ENCODE data around the gene MACROH2A1.

- TF ChIP-seq CTCF (IDR thresholded peaks at IDR 0.05) (no peak), POLR2A (IDR thresholded peaks at IDR 0.05) (no peak)
These were observed 46.4 kb upstream of the MACROH2A1 start for GRCh38 chr5:135445306-135445985.
